HEK293 (cell line): ENCODE measurements around the gene NAV3.
A peak's percentile ranks its signal among the peaks of the same experiment; 100 is the strongest.

Source experiments
- CTCF ChIA-PET: fragments of 350-600 bp; formaldehyde crosslinking; extraction: SDS; loops from one replicate; lab custom pipeline; 2021; ENCODE audit warnings: antibody characterized with exemption; lab: Yijun Ruan, JAX
- POLR2A ChIA-PET: fragments of 300-600 bp; formaldehyde crosslinking; extraction: SDS; loops from one replicate; lab custom pipeline; 2020; ENCODE audit warnings: antibody characterized with exemption, inconsistent platforms; lab: Yijun Ruan, JAX
- H3K27ac ChIP-seq: fragments of 200-500 bp; sonication (Bioruptor generic); 2 replicates; pipeline ENCODE4 v1.5.1; 2014; ENCODE audit warnings: low read depth, low read length, control low read depth, inconsistent platforms; ENCODE audit errors: extremely low read depth
- H3K36me3 ChIP-seq, 2 experiments: fragments of 200-500 bp in 1 of 2; sonication (Bioruptor generic) in 1 of 2; 1 replicate in 1 of 2; 2 replicates in 1 of 2; pipeline ENCODE4 v1.5.1; 2014 to 2017; ENCODE audit warnings: inconsistent platforms in 2 of 2, low read length in 2 of 2; ENCODE audit not compliant: control insufficient read depth in 2 of 2, insufficient read depth in 1 of 2
- H3K4me1 ChIP-seq: fragments of 200-500 bp; sonication (Bioruptor generic); 2 replicates; pipeline ENCODE4 v1.5.1; 2014; ENCODE audit warnings: mild to moderate bottlenecking, low read length, inconsistent platforms; ENCODE audit not compliant: control insufficient read depth, insufficient read depth
- H3K4me3 ChIP-seq: 2 replicates; pipeline ENCODE4 v1.5.1; 2011; ENCODE audit warnings: low read depth, mild to moderate bottlenecking, control low read depth, low read length, moderate library complexity
- H3K9me3 ChIP-seq: fragments of 200-500 bp; sonication (Bioruptor generic); 2 replicates; pipeline ENCODE4 v1.5.1; 2014; ENCODE audit warnings: low read depth, low read length, inconsistent platforms; ENCODE audit not compliant: control insufficient read depth, insufficient read depth
- IKZF3 ChIP-seq: fragments of 450-650 bp; IDR thresholded peaks from 2 replicates; pipeline ENCODE4 v1.5.0; 2018; ENCODE audit warnings: missing biosample characterization, mild to moderate bottlenecking, missing genetic modification characterization, moderate library complexity
- PRDM1 ChIP-seq: fragments of 450-650 bp; formaldehyde crosslinking; IDR thresholded peaks from 2 replicates; pipeline ENCODE4; 2016; ENCODE audit warnings: missing biosample characterization, missing genetic modification characterization
- SP3 ChIP-seq: fragments of 450-650 bp; formaldehyde crosslinking; IDR thresholded peaks from 2 replicates; pipeline ENCODE4 v1.5.1; 2016; ENCODE audit warnings: missing biosample characterization, missing genetic modification characterization
- ZBTB20 ChIP-seq: fragments of 450-650 bp; formaldehyde crosslinking; IDR thresholded peaks from 2 replicates; pipeline ENCODE4 v1.5.1; 2016; ENCODE audit warnings: missing biosample characterization, missing genetic modification characterization
- ZEB2 ChIP-seq: fragments of 450-650 bp; formaldehyde crosslinking; IDR thresholded peaks from 2 replicates; pipeline ENCODE4 v1.5.1; 2016; ENCODE audit warnings: missing biosample characterization, missing genetic modification characterization
- ZNF10 ChIP-seq: fragments of 450-650 bp; formaldehyde crosslinking; IDR thresholded peaks from 2 replicates; pipeline ENCODE4 v1.5.1; 2017; ENCODE audit warnings: missing biosample characterization, missing genetic modification characterization
- ZNF132 ChIP-seq: fragments of 450-650 bp; formaldehyde crosslinking; IDR thresholded peaks from 2 replicates; pipeline ENCODE4 v1.5.1; 2017; ENCODE audit warnings: missing biosample characterization, missing genetic modification characterization, borderline replicate concordance
- ZNF138 ChIP-seq: fragments of 450-650 bp; formaldehyde crosslinking; IDR thresholded peaks from 2 replicates; pipeline ENCODE4 v1.5.1; 2016; ENCODE audit warnings: missing biosample characterization, missing genetic modification characterization, borderline replicate concordance
- ZNF140 ChIP-seq: fragments of 450-650 bp; formaldehyde crosslinking; IDR thresholded peaks from 2 replicates; pipeline ENCODE4 v1.5.1; 2016; ENCODE audit warnings: missing biosample characterization, missing genetic modification characterization
- ZNF19 ChIP-seq: fragments of 450-650 bp; formaldehyde crosslinking; IDR thresholded peaks from 2 replicates; pipeline ENCODE4; 2016; ENCODE audit warnings: missing biosample characterization, missing genetic modification characterization, low read depth
- ZNF202 ChIP-seq: fragments of 450-650 bp; formaldehyde crosslinking; IDR thresholded peaks from 2 replicates; pipeline ENCODE4 v1.5.1; 2016; ENCODE audit warnings: missing biosample characterization, missing genetic modification characterization, borderline replicate concordance
- ZNF335 ChIP-seq: fragments of 450-650 bp; formaldehyde crosslinking; conservative IDR thresholded peaks from 2 replicates; pipeline ENCODE4 v1.5.1; 2016; ENCODE audit warnings: missing biosample characterization, missing genetic modification characterization
- ZNF426 ChIP-seq: fragments of 450-650 bp; formaldehyde crosslinking; IDR thresholded peaks from 2 replicates; pipeline ENCODE4 v1.5.1; 2017; ENCODE audit warnings: missing biosample characterization, missing genetic modification characterization, mild to moderate bottlenecking, inconsistent platforms, moderate library complexity
- ZNF501 ChIP-seq: fragments of 450-650 bp; formaldehyde crosslinking; IDR thresholded peaks from 2 replicates; pipeline ENCODE4 v1.5.1; 2016; ENCODE audit warnings: missing biosample characterization, missing genetic modification characterization
- ZNF514 ChIP-seq: fragments of 450-650 bp; formaldehyde crosslinking; IDR thresholded peaks from 2 replicates; pipeline ENCODE4 v1.5.1; 2016; ENCODE audit warnings: missing biosample characterization, missing genetic modification characterization
- ZNF571 ChIP-seq: fragments of 450-650 bp; formaldehyde crosslinking; IDR thresholded peaks from 2 replicates; pipeline ENCODE4 v1.5.0; 2017; ENCODE audit warnings: missing biosample characterization, missing genetic modification characterization
- ZNF621 ChIP-seq: fragments of 450-650 bp; formaldehyde crosslinking; IDR thresholded peaks from 2 replicates; pipeline ENCODE4 v1.5.1; 2017; ENCODE audit warnings: missing biosample characterization, missing genetic modification characterization
- ZNF654 ChIP-seq: fragments of 450-650 bp; formaldehyde crosslinking; IDR thresholded peaks from 2 replicates; pipeline ENCODE4 v1.5.1; 2016; ENCODE audit warnings: low read depth, missing biosample characterization, missing genetic modification characterization
- ZNF701 ChIP-seq: fragments of 450-650 bp; formaldehyde crosslinking; IDR thresholded peaks from 2 replicates; pipeline ENCODE4 v1.5.1; 2016; ENCODE audit warnings: missing biosample characterization, missing genetic modification characterization
- ZNF777 ChIP-seq: fragments of 450-650 bp; formaldehyde crosslinking; IDR thresholded peaks from 2 replicates; pipeline ENCODE4 v1.5.1; 2017; ENCODE audit warnings: missing biosample characterization, missing genetic modification characterization, borderline replicate concordance
- TF ChIP-seq, protein P1 (sequence below): fragments of 450-650 bp; formaldehyde crosslinking; IDR thresholded peaks from 2 replicates; pipeline ENCODE4 v1.5.1; 2016; ENCODE audit warnings: missing biosample characterization, missing genetic modification characterization, borderline replicate concordance
- TF ChIP-seq, protein P2 (sequence below): fragments of 450-650 bp; formaldehyde crosslinking; conservative IDR thresholded peaks from 2 replicates; pipeline ENCODE4 v1.5.1; 2016; ENCODE audit warnings: low read depth, missing biosample characterization, missing genetic modification characterization

NAV3 gene

DNA sequence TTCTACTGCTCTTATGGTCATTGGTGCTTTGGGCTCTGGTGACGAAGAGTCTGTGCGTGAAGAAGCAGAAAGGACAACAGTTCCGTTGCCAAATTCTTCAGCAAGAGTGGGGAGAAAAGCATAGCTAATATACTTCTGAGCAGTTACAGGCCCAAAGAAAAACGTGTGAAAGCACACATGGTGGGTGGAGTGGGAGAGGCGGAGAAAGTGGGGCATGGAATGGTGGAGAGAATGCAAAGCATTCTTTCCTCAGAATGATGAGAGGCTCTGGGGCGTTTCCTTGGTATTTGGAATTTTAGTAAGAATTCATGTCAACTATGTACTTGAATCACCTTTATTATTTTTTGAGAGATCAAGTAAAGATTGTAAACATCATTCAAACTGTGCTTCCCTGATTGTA lies 396.1 kb downstream of the NAV3 start (continued):
- TF ChIP-seq ZNF335 (tag by site-specific recombination): no peak
- TF ChIP-seq ZBTB20 (tag by site-specific recombination): no peak
- TF ChIP-seq SP3: no peak
- TF ChIP-seq ZNF140 (tag by site-specific recombination): no peak
- no peak for TF ChIP-seq ZNF514 (tag by site-specific recombination)
- no peak for TF ChIP-seq ZNF19
- no peak for TF ChIP-seq ZNF132
- TF ChIP-seq ZNF138 (tag by site-specific recombination): no peak
- no peak for TF ChIP-seq ZEB2 (tag by site-specific recombination)

DNA sequence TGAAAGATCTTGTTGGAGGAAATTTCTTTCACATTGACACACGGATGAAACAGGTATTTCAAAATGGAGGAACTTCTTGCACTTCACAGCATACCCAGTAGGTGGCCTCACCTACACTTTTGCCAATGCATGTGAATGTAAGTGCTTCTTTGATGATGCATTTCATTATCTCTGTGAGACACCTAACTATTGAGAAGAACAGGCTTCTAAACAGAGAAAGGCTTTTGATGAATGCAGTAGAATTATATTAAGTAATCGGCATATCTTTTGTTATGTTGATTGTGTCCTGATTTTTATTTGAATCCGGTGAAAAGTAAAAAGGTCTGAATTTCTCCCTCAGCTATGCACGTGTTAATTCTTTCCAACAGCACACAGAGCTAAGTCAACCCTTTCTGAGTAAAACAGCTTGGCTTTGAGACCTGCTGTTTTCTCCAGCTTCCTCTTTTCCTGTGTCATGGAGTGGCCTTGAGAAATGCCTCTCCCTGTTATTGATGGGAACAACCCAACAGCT lies 399.0 kb downstream of the NAV3 start:
- no peak overlapping the region for H3K4me3 ChIP-seq
- ChIA-PET CTCF (interaction anchor here (0.6 to 1.8 kb wide), 8 partner anchors 9 to 1137 kb away, joined by 3 to 7 read pairs (median 3); no protein-coding TSS in a partner anchor), POLR2A (no interaction called here)
- H3K36me3 ChIP-seq: no peaks in the 10 kb centered on the region
- no peak for TF ChIP-seq SP3
- TF ChIP-seq PRDM1 (tag by site-specific recombination): 0 out of 2 replicates have a peak, but pooled peaks have one; percentile 10
- TF ChIP-seq ZNF501 (tag by site-specific recombination): no peak
- peak; percentile 58 for TF ChIP-seq ZNF654 (tag by site-specific recombination)
- TF ChIP-seq, all 188 proteins: peak for 2
- no peaks in the 10 kb centered on the region for H3K4me1 ChIP-seq
- no peaks in the 10 kb centered on the region for H3K9me3 ChIP-seq
- H3K27ac ChIP-seq: no peak overlapping the region

DNA sequence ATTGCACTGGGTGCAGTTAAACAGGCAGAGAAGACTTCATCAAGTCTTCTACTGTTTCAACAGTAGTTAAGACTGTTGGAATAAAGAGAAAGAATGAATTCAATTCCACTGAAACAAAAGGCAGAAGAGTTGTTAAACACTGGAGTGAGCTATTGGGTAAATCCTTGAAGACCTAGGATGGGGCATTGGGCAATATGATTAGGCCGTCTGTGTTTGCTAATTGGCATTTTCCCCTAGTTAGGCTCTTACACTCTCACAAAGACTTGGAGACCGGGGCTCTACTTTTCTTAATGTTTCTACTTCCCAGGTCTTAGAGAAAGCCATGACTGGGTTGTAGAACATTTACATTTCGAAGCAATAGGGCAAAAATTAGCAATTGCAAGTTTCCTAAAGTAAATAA lies 402.1 kb downstream of the NAV3 start:
- no peaks in the 10 kb centered on the region for H3K4me1 ChIP-seq
- H3K36me3 ChIP-seq: no peaks in the 10 kb centered on the region
- ChIA-PET CTCF (no interaction called here), POLR2A (no interaction called here)
- no peaks in the 10 kb centered on the region for H3K9me3 ChIP-seq
- no peak overlapping the region for H3K27ac ChIP-seq
- H3K4me3 ChIP-seq: no peak overlapping the region
- TF ChIP-seq, protein P1, sequence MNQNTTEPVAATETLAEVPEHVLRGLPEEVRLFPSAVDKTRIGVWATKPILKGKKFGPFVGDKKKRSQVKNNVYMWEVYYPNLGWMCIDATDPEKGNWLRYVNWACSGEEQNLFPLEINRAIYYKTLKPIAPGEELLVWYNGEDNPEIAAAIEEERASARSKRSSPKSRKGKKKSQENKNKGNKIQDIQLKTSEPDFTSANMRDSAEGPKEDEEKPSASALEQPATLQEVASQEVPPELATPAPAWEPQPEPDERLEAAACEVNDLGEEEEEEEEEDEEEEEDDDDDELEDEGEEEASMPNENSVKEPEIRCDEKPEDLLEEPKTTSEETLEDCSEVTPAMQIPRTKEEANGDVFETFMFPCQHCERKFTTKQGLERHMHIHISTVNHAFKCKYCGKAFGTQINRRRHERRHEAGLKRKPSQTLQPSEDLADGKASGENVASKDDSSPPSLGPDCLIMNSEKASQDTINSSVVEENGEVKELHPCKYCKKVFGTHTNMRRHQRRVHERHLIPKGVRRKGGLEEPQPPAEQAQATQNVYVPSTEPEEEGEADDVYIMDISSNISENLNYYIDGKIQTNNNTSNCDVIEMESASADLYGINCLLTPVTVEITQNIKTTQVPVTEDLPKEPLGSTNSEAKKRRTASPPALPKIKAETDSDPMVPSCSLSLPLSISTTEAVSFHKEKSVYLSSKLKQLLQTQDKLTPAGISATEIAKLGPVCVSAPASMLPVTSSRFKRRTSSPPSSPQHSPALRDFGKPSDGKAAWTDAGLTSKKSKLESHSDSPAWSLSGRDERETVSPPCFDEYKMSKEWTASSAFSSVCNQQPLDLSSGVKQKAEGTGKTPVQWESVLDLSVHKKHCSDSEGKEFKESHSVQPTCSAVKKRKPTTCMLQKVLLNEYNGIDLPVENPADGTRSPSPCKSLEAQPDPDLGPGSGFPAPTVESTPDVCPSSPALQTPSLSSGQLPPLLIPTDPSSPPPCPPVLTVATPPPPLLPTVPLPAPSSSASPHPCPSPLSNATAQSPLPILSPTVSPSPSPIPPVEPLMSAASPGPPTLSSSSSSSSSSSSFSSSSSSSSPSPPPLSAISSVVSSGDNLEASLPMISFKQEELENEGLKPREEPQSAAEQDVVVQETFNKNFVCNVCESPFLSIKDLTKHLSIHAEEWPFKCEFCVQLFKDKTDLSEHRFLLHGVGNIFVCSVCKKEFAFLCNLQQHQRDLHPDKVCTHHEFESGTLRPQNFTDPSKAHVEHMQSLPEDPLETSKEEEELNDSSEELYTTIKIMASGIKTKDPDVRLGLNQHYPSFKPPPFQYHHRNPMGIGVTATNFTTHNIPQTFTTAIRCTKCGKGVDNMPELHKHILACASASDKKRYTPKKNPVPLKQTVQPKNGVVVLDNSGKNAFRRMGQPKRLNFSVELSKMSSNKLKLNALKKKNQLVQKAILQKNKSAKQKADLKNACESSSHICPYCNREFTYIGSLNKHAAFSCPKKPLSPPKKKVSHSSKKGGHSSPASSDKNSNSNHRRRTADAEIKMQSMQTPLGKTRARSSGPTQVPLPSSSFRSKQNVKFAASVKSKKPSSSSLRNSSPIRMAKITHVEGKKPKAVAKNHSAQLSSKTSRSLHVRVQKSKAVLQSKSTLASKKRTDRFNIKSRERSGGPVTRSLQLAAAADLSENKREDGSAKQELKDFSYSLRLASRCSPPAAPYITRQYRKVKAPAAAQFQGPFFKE (tag by site-specific recombination): no peak
- TF ChIP-seq ZNF571 (tag by site-specific recombination): no peak
- no peak for TF ChIP-seq IKZF3
- no peak for TF ChIP-seq ZNF426 (tag by site-specific recombination)
- TF ChIP-seq ZNF777 (tag by site-specific recombination): no peak
- no peak for TF ChIP-seq ZNF621
- TF ChIP-seq, protein P2, sequence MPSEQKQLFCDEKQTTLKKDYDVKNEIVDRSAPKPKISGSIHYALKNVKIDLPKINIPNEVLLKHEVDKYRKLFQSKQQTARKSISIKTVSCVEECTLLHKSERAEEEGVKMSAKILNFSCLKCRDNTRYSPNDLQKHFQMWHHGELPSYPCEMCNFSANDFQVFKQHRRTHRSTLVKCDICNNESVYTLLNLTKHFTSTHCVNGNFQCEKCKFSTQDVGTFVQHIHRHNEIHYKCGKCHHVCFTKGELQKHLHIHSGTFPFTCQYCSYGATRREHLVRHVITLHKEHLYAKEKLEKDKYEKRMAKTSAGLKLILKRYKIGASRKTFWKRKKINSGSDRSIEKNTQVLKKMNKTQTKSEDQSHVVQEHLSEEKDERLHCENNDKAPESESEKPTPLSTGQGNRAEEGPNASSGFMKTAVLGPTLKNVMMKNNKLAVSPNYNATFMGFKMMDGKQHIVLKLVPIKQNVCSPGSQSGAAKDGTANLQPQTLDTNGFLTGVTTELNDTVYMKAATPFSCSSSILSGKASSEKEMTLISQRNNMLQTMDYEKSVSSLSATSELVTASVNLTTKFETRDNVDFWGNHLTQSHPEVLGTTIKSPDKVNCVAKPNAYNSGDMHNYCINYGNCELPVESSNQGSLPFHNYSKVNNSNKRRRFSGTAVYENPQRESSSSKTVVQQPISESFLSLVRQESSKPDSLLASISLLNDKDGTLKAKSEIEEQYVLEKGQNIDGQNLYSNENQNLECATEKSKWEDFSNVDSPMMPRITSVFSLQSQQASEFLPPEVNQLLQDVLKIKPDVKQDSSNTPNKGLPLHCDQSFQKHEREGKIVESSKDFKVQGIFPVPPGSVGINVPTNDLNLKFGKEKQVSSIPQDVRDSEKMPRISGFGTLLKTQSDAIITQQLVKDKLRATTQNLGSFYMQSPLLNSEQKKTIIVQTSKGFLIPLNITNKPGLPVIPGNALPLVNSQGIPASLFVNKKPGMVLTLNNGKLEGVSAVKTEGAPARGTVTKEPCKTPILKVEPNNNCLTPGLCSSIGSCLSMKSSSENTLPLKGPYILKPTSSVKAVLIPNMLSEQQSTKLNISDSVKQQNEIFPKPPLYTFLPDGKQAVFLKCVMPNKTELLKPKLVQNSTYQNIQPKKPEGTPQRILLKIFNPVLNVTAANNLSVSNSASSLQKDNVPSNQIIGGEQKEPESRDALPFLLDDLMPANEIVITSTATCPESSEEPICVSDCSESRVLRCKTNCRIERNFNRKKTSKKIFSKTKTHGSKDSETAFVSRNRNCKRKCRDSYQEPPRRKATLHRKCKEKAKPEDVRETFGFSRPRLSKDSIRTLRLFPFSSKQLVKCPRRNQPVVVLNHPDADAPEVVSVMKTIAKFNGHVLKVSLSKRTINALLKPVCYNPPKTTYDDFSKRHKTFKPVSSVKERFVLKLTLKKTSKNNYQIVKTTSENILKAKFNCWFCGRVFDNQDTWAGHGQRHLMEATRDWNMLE: no peak
- no peak for TF ChIP-seq ZNF202 (tag by site-specific recombination)
- TF ChIP-seq ZNF10 (tag by site-specific recombination): no peak
- TF ChIP-seq ZNF701 (tag by site-specific recombination): no peak
